IMR-90 (cell line): ENCODE measurements around the gene FERMT2. TPM values are rescaled to one million over a fixed set of nuclear protein-coding genes. Genes with fewer than 3 reads are reported as not detected.

Experiments used
- ATAC-seq: fragments of 200-7000 bp; cut with Tn5 transposase; 2 replicates; pipeline ENCODE4 v1.9.1; 2020; ENCODE audit warnings: low read depth, mild to moderate bottlenecking, moderate library complexity
- BruUV-seq: library from RNA; stranded (reverse); fragments of 400-500 nt; replicated peaks from 2 replicates; lab custom pipeline; 2021; lab: Mats Ljungman, UMichigan
- CTCF ChIA-PET: fragments of 300-600 bp; formaldehyde crosslinking; extraction: SDS; loops from one replicate; lab custom pipeline; 2021; ENCODE audit warnings: antibody characterized with exemption; lab: Yijun Ruan, JAX
- POLR2A ChIA-PET: fragments of 300-600 bp; sonication (Branson Sonifier 250); formaldehyde crosslinking; loops from one replicate; lab custom pipeline; 2022; ENCODE audit warnings: antibody characterized with exemption; ENCODE audit not compliant: unreplicated experiment; lab: Charles Lee
- DNase-seq: peaks from one replicate; pipeline ENCODE4 v3.0.0; 2013
- H2AFZ ChIP-seq: replicated peaks from 2 replicates; pipeline ENCODE3; 2013; ENCODE audit warnings: low read length, mild to moderate bottlenecking; ENCODE audit not compliant: poor library complexity
- H2AK5ac ChIP-seq: 2 replicates; pipeline ENCODE4 v1.6.1; 2013; ENCODE audit warnings: low read depth, low read length, inconsistent platforms
- H2AK9ac ChIP-seq: replicated peaks from 2 replicates; pipeline ENCODE3; 2013; ENCODE audit warnings: mild to moderate bottlenecking, low read depth, low read length, moderate library complexity; ENCODE audit not compliant: poor library complexity
- H2BK120ac ChIP-seq: 2 replicates; pipeline ENCODE4 v1.6.1; 2013; ENCODE audit warnings: low read depth, low read length, inconsistent platforms
- H2BK15ac ChIP-seq: 3 replicates; pipeline ENCODE4 v1.6.1; 2013; ENCODE audit warnings: low read depth, low read length, inconsistent platforms
- H2BK20ac ChIP-seq: 2 replicates; pipeline ENCODE4 v1.6.1; 2013; ENCODE audit warnings: low read depth, mild to moderate bottlenecking, inconsistent platforms, low read length, moderate library complexity
- H2BK5ac ChIP-seq: 2 replicates; pipeline ENCODE4 v1.6.1; 2013; ENCODE audit warnings: mild to moderate bottlenecking, low read depth, low read length, inconsistent platforms; ENCODE audit not compliant: poor library complexity, severe bottlenecking
- H3K14ac ChIP-seq: replicated peaks from 2 replicates; pipeline ENCODE4 v1.6.1; 2013; ENCODE audit warnings: low read depth, low read length, inconsistent platforms
- H3K18ac ChIP-seq: 2 replicates; pipeline ENCODE4 v1.6.1; 2013; ENCODE audit warnings: low read depth, low read length, control low read depth
- H3K23ac ChIP-seq: 2 replicates; pipeline ENCODE4 v1.6.1; 2013; ENCODE audit warnings: low read depth, low read length, inconsistent platforms
- H3K27ac ChIP-seq: 2 replicates; pipeline ENCODE4 v1.5.1; 2013; ENCODE audit warnings: mild to moderate bottlenecking, control low read depth, low read length; ENCODE audit not compliant: insufficient read depth
- H3K27me3 ChIP-seq: 2 replicates; pipeline ENCODE4 v1.6.1; 2013; ENCODE audit warnings: low read length; ENCODE audit not compliant: control insufficient read depth, insufficient read depth
- H3K36me3 ChIP-seq: 2 replicates; pipeline ENCODE4 v1.6.1; 2013; ENCODE audit warnings: low read length, mixed read lengths; ENCODE audit not compliant: control insufficient read depth, insufficient read depth
- H3K4ac ChIP-seq: 2 replicates; pipeline ENCODE4 v1.6.1; 2013; ENCODE audit warnings: low read depth, low read length, inconsistent platforms
- H3K4me1 ChIP-seq: 2 replicates; pipeline ENCODE4 v1.6.1; 2013; ENCODE audit warnings: low read length, mixed read lengths; ENCODE audit not compliant: control insufficient read depth, insufficient read depth
- H3K4me2 ChIP-seq: 2 replicates; pipeline ENCODE4 v1.6.1; 2013; ENCODE audit warnings: low read depth, mild to moderate bottlenecking, control low read depth, low read length, moderate library complexity
- H3K4me3 ChIP-seq: 2 replicates; pipeline ENCODE4 v1.5.1; 2013; ENCODE audit warnings: low read depth, mild to moderate bottlenecking, control low read depth, low read length, moderate library complexity; ENCODE audit not compliant: insufficient read depth
- H3K56ac ChIP-seq: 2 replicates; pipeline ENCODE4 v1.6.1; 2013; ENCODE audit warnings: low read length, inconsistent platforms; ENCODE audit not compliant: insufficient read depth; ENCODE audit errors: extremely low read depth
- H3K79me1 ChIP-seq, 2 experiments: 2 replicates each; pipeline ENCODE4 v1.6.1; 2013; ENCODE audit warnings: low read length in 2 of 2, inconsistent platforms in 1 of 2, low read depth in 1 of 2
- H3K9ac ChIP-seq: 2 replicates; pipeline ENCODE4 v1.6.1; 2013; ENCODE audit warnings: low read depth, low read length, control low read depth
- H3K9me1 ChIP-seq: 2 replicates; pipeline ENCODE4 v1.6.1; 2013; ENCODE audit warnings: low read length, inconsistent platforms; ENCODE audit not compliant: insufficient read depth
- H3K9me3 ChIP-seq: 2 replicates; pipeline ENCODE4 v1.6.1; 2013; ENCODE audit warnings: low read length; ENCODE audit not compliant: control insufficient read depth, insufficient read depth
- H4K20me1 ChIP-seq: 2 replicates; pipeline ENCODE4 v1.6.1; 2013; ENCODE audit warnings: low read length, inconsistent platforms; ENCODE audit not compliant: insufficient read depth
- H4K5ac ChIP-seq: 2 replicates; pipeline ENCODE4 v1.6.1; 2013; ENCODE audit warnings: mild to moderate bottlenecking, low read depth, low read length, control low read depth
- H4K8ac ChIP-seq, 2 experiments: 2 replicates each; pipeline ENCODE4 v1.6.1; 2013; ENCODE audit warnings: low read depth in 2 of 2, low read length in 2 of 2, control low read depth in 1 of 2, inconsistent platforms in 1 of 2
- H4K91ac ChIP-seq: 2 replicates; pipeline ENCODE4 v1.6.1; 2013; ENCODE audit warnings: low read depth, low read length, inconsistent platforms; ENCODE audit not compliant: insufficient read depth
- MAFK ChIP-seq: IDR thresholded peaks from 2 replicates; pipeline ENCODE4 v1.6.1; 2012; ENCODE audit warnings: low read depth, low read length, improper control_type of control experiment
- RFX5 ChIP-seq: IDR thresholded peaks from 2 replicates; pipeline ENCODE4 v1.8.0; 2012; ENCODE audit warnings: low read depth, mild to moderate bottlenecking, low read length, moderate library complexity
- WGBS, 2 experiments: methylation state at CpG; one replicate each; pipeline versions ENCODE4 v1.1.5 to v1.1.7; 2013; ENCODE audit warnings: missing lambda C conversion rate in 2 of 2; ENCODE audit not compliant: insufficient read length in 1 of 2; ENCODE audit errors: extremely low coverage in 2 of 2; 5-methylcytosine and 5-hydroxymethylcytosine counted together
- dilution Hi-C: fragments of 300-500 bp; cut with HindIII; formaldehyde crosslinking; loops from one replicate; pipeline ENCODE4 v1.14.3; 2018; ENCODE audit warnings: low sequenced_read_pairs; ENCODE audit not compliant: unreplicated experiment
- in situ Hi-C: fragments of 300-500 bp; cut with MboI; formaldehyde crosslinking; loops from 3 replicates; pipeline ENCODE4 v1.14.3; 2019; ENCODE audit warnings: low sequenced_read_pairs, inconsistent platforms, mixed read lengths
- intact Hi-C: fragments of 100-400 bp; cut with micrococcal nuclease; formaldehyde crosslinking; loops from 2 replicates; pipeline ENCODE4 v1.10.0; 2022
- polyA plus RNA-seq, 3 experiments: library from polyadenylated mRNA; depleted of rRNA; stranded (reverse); fragments of >200 nt; gene quantifications; 2 replicates each; pipeline ENCODE4 v1.2.3, GENCODE V29; 2012; ENCODE audit warnings: low replicate concordance in 1 of 3
- total RNA-seq: library from RNA; depleted of rRNA; stranded (reverse); fragments of >200 nt; gene quantifications from 2 replicates; pipeline ENCODE4 v1.2.3, GENCODE V29; 2012

FERMT2 gene
- total and polyA plus RNA-seq, 2 of the 4 experiments (the other 2 are of a cell fraction) = 131 to 217 TPM

- H3K27ac ChIP-seq = peak overlapping the region; percentile 33; the same call in 1 of the 2 replicates
- intact Hi-C loops (no loop called here), in situ Hi-C loops (no loop called here), dilution Hi-C loops (no loop called here)
- H3K9me1 ChIP-seq = peaks cover 5% of the 10 kb centered on the region
- H3K4me1 ChIP-seq = peaks cover 12% of the 10 kb centered on the region
- H2AK9ac ChIP-seq = no peak overlapping the region
- BruUV-seq = no TSS peak
- no peak overlapping the region for H3K23ac ChIP-seq
- peak; percentile 72 for ATAC-seq
- H4K91ac ChIP-seq = no peak overlapping the region
- no peak overlapping the region for H4K8ac ChIP-seq
- H3K9ac ChIP-seq = no peak overlapping the region
- H3K18ac ChIP-seq = peak overlapping the region; percentile 39; the same call in 1 of the 2 replicates
- WGBS, 2 experiments = no CpG with 5 or more reads among the region's 2 CpGs
- H2BK20ac ChIP-seq = no peak overlapping the region
- peaks cover 48% of the 10 kb centered on the region for H4K20me1 ChIP-seq
- no peak overlapping the region for H3K56ac ChIP-seq
- no peak overlapping the region for H2BK120ac ChIP-seq
- H2BK5ac ChIP-seq = peak overlapping the region; percentile 18
- H3K4me3 ChIP-seq = no peak overlapping the region
- H2AFZ ChIP-seq = no peak overlapping the region
- no peak overlapping the region for H2AK5ac ChIP-seq
- peak overlapping the region; percentile 83 for H3K4me2 ChIP-seq
- TF ChIP-seq MAFK (peak; percentile 43; the same call in 1 of the 2 replicates), RFX5 (no peak)
- no peaks in the 10 kb centered on the region for H3K9me3 ChIP-seq
- peak; percentile 66 for DNase-seq
- H3K27me3 ChIP-seq = no peaks in the 10 kb centered on the region
- ChIA-PET POLR2A (no interaction called here), CTCF (no interaction called here)
- peaks cover 19 to 59% of the 10 kb centered on the region in 2 experiments for H3K79me1 ChIP-seq
- H4K5ac ChIP-seq = 0 out of 2 replicates have a peak overlapping the region, but pooled peaks have one; percentile 43
- H3K14ac ChIP-seq = no peak overlapping the region
- no peak overlapping the region for H2BK15ac ChIP-seq
- H3K36me3 ChIP-seq = peaks cover 15% of the 10 kb centered on the region
- no peak overlapping the region for H3K4ac ChIP-seq
Measured at GRCh38 chr14:52895000-52895399, 55.9 kb downstream of the FERMT2 start.
